Renal cortical epithelial cell (primary cell): ENCODE data around the gene THSD4. TPM values are rescaled to one million over a fixed set of nuclear protein-coding genes. Genes with fewer than 3 reads are reported as not detected.
"Not testable (repeated sequence)": the region's sequence is repeated elsewhere in the genome, so short reads cannot be mapped to it uniquely, and the experiment has no call there.

Source experiments
- DNase-seq: peaks from one replicate; pipeline ENCODE4 v3.0.0-alpha.2; 2011; ENCODE audit warnings: low read depth
- total RNA-seq: library from RNA; depleted of rRNA; stranded (reverse); fragments of >200 nt; gene quantifications from 2 replicates; pipeline ENCODE4 v1.2.3, GENCODE V29; 2014

The THSD4 gene
- total RNA-seq, 1 donor from 2014 or later, result 58.6 TPM

DNA sequence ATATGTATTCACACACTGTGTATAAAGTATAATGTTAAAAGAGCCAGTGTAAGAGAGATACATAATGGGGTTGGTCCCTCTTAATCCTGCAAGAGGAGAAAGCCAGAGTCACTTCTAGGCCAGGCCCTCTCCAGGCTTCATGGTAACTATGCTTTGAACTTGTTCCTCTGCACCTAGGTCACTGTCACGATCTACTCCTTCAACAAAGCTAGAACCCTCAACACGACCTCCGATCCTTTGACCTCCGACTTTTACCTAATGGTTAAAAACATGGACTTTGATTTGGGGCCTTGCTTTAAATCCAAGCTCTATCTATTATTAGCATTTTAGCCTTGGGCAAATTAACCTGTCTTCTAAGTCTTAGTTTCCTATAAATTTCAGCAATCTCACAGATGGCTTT, 541.2 kb downstream of the THSD4 start:
- no peak for DNase-seq

DNA sequence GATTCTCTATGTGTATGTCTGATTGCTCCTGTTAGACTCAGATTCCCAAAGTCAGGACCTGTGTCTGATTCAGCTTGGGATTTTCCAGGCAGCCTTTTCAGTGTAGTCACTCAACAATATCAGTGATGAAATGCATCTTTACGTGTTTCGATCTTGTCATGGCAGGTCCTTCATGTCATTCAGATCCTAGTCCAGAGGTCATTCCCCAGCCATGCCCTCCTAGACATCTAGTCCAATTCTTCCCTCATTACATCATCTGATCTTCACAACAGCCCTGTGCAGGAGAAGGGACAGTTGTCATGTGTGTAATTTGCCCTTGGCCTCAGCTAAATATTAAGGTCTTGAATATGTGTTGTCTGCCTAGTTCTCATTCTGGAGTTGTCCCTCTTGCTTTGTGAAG, 541.9 kb downstream of the THSD4 start:
- DNase-seq, result no peak

DNA sequence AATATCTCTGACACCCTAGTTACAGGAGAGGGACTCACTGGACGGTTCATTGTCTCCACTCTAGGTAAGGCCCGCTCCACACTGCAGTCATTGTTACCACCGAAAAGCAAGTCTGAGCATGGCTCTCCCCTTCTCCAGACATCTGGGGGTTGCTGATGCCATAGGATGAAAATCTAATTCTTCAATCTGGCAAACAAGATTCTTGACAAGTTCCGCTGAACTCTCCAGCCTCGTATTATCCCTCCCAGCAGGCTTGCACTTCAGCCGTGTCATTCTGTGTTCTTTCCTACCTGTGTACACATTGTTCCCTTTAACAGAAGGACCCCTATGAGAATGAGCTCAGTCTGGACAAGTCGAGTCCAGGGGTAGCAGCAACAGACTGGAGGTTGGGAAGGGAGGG, 542.8 kb downstream of the THSD4 start:
- DNase-seq, result no peak

DNA sequence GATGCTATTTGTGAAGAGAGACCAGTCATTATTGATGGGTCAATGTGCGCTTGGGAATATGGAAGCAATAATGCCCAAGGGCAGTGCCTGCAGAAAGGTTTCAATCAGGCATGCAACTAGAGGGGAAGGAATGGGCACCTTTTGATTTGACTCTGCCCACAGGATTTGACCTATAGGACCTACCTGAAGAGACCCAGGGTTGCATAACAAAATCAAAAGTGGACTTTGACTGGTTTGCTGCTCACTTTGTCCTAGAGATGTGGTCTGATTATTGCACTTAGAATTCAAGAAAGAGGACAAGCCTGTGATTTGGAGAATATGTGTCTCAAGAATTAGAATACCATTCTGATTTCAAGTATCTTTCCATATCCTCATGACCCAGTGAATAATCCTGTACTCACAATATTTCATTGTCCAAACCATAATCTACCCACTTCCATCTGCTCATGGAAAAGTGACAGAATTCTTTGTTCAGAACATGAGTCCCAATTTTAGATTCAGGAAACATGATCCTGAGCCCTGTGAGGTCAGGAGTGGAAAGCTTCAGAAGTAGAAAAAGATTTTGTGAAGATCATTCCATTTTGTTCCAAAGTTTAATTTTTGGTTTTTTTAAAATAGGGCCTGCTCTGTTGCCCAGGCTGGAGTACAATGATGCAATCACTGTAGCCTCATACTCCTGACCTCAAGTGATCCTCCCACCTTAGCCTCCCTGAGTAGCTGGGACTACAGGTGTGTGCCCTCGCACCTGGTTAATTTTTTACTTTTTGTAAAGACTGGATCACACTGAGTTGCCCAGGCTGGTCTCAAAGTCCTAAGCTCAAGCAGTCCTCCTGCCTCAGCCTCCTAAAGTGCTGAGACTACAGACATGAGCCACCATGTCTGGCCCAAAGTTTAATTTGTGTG, 543.8 kb downstream of the THSD4 start:
- DNase-seq, result no peak

DNA sequence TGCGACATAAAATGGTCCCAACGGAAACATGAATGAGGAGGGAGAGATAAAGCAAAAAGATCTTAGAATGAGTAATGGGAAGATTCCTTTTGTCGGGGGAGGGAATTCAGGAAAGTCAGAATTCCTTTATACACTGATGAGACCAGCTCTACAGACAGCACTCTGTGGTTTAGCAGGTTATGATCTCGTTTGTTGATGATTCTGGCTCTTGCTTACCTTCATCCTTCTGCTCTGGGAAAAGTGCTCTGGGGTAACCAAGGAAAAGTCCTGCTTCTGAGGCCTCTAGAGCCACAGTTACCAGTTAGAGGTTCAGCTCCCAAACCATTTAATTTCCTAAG, 544.4 kb downstream of the THSD4 start:
- DNase-seq, result peak; percentile 18

DNA sequence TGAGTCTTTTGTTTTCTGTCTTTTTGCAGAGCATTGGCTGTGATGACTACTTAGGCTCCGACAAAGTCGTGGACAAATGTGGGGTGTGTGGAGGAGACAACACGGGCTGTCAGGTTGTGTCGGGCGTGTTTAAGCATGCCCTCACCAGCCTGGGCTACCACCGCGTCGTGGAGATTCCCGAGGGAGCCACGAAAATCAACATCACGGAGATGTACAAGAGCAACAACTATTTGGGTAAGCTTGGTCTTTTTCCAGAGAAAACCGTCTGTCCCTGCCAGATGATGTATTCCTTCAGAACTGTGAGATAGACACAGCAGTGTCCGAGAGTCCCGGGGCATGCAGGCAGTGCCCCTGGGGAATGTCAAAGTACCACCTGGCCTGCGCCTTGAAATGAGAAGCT, 545.2 kb downstream of the THSD4 start:
- DNase-seq, result no peak

DNA sequence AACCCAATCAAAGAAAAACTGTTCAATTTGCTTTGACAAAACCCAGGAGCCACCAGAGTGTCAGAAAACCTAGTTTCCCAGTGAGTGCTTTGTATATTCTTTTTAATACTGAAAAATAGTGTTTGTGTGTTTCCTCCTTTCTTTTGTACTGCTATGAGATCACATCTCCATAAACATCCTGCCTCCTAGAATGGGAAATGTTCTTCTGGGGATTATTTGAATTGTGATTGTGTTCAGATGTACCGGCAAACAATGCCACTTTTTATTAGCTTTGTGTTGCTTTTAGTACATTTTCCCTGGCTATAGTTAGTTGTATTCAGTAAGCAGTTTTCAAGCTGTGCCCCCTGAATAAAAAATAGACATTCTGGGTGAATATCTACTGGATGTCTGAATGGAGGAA, 547.0 kb downstream of the THSD4 start:
- no peak for DNase-seq

DNA sequence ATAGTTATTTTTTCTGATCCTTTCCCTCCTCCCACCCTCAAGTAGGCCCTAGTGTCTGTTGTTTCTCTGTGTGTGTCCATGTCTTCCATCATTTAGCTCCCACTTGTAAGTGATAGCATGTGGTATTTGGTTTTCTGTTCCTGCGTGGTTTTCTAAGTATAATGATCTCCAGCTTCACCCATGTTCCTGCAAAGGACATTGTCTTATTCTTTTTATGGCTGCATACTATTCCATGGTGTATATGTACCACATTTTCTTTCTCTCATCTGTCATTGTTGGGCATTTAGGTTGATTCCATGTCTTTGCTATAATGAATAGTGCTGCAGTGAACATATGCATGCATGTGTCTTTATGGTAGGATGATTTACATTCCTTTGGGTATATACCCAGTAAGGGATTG, 549.4 kb downstream of the THSD4 start:
- DNase-seq, result no peak

DNA sequence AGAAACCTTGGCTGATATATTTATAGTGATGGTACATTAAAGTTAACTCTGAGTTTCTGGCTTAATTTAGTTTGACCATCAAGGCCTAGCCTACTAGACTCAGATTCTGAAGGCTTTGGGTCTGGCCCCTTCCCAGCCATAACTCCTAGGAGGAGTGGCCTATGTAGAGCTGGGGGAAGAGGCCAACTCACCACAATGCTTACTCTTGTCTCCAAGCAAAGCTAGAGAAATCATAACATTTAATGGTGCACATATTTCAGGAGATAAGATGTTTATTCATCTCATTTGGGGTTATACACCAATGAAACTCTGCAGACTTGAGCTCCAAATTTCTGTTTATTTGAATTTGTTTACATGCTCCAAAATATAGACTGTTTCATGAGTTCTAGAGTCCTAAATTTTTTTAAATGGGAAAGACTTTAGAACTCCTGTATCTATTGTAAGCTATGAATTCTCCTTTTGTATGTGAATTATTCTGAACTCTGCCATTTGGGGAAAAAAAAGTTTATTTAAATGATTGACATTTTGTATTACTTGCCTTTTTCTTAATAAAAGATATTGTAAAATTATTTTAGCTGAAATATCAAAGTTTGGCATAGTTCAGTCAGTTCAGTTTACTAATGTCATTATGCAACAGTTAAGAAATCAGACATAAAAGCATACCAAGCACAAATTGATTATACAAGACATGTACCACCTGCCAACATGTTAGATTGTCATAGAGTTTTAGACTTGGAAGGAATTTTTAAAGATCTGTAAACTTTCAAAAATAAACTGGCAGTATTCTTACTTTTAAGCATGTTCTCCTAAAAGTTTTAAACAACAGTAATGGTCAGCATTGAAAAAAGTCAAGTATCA, 551.7 kb downstream of the THSD4 start:
- DNase-seq, result no peak

DNA sequence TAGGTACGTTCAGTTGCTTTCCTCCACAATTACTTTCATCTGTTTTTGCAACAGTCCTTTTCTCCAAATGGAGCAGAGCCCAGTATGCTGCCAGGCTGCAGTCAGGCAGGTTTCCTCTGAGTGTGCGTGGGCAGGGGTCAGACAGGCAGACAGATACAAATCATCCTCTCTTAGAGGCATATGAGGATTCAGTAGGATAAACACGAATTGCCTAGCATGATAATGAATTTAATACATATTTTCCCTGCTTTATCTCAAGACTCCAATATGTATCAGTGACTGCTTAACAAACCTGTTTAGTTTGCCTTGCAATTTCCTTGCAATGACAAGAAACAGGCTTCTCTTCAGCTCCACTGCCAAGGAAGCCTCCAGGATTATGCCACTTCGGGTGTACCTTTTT, 554.4 kb downstream of the THSD4 start:
- DNase-seq, result no peak

DNA sequence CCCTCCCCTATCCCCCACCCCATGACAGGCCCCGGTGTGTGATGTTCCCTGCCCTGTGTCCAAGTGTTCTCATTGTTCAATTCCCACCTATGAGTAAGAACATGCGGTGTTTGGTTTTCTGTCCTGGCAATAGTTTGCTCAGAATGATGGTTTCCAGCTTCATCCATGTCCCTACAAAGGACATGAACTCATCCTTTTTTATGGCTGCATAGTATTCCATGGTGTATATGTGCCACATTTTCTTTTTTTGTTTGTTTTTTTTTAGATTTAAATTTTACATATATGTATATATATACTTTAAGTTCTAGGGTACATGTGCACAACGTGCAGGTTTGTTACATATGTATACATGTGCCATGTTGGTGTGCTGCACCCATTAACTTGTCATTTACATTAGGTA, 555.0 kb downstream of the THSD4 start:
- DNase-seq, result not testable (repeated sequence)

DNA sequence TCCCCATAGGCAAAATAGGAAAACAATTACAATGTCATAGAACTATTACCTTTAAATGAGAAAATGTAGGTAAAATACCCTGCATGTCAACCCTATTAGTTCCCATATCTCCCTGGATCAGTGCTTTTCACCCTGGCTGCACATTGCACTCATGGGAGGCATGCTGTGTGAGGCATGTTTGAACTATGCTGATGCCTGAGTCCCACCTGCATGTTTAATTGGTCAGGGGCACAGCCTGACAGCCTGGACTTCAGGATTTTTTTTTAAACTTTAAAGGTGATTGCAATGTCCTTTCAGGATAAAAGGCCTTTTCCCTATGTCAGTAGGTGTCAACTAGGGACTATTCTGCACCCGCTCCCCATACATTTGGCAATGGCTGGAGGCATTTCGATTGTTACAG, 559.1 kb downstream of the THSD4 start:
- DNase-seq, result no peak

DNA sequence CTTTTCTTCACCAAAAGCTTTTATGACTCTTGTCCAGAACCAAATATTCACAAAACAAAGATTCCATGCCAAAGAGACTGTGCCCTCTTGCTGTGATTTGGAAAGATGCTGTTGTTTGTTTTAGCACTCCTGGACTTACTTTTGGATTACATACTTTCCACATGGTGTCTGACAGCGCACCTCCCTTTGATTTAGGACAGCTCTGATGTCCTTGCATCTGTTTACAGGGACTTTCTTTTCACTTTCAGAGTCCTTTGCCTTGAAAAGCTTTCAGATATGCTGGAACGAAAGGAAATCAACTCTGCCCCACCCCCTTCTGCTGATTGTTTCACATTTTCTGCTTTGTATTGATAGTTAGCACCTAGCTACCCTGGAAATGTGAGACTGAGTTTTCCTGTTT, 562.1 kb downstream of the THSD4 start:
- no peak for DNase-seq

DNA sequence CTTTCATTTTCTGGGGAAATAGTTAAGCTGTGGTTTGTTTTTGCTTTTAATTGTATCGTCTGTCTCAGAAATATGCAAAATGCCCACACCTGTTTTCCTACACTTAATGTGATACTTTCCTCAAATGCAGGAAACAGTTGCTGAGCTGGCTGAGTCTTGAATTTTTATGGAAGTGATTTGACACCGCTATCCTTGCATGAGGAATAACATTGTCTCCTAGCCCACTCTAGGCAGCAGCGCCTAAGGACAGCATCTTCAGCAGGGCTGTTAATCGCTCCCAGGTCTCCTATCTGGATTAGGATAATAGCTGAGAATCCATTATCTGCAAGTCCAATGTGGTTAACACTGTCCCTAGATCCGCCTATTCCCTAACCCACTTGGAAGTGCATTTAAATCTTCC, 562.5 kb downstream of the THSD4 start:
- no peak for DNase-seq

DNA sequence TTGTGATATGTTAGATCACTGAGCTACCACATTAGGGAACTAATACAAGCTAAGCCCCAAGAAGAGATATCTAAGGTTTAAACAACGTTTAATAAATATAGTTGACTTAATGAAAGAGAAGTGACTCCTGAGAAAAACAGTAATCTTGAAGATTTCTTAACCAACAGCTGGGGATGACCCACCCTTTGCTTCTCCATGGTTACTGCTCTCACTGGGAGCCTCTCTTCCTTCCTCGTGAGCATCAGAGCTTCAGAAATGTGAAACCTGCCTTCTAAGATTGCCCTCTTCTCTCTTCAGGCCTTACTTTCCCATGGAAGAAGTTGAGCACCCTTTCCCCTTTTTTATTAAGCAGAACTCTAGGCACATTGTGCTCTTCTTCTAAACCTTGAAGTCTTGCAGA, 562.9 kb downstream of the THSD4 start:
- DNase-seq, result no peak

DNA sequence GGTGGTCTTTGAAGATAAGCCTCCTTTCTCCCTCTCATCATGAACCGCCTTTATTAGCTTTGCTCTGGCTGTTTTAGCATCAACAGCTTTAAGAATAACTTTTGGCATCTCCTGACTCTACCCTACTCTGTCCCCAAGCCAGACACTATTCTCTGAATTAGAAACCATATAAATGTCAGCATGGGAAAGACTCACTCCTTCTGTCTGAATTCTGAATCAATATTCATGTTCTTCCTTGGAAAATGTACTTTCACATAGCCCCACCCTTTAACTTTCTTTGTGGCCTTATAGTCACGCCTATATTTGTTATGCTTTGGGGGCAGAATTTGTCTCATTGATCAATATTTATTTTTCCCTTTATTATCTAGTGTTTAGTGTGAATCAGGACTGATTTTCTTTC, 563.3 kb downstream of the THSD4 start:
- no peak for DNase-seq

DNA sequence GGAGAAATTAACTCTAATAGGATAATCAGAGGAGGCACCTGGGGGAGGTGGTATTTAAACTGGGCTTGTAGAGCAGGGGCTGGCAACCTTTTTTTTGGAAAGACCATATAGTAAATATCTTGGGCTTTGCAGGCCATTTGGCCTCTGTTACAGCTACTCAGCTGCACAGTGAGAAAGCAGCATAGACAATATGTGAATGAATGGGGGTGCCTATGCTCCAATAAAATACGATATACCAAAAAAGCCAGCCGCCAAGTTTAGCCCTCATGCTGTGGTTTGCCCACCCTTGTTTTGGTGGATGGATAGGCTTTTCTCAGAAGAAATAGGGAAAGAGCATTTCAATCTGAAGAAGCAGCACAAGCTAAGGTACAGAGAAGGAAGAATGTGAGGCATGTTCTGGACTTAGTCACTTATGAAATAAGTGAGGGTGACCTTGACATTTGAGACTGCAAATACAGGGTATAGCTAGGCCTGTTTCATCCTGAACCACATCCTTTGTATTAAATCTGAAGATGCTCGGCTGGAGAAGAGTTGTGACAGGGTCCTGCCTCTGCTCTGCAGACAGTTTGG, 564.0 kb downstream of the THSD4 start:
- DNase-seq, result no peak

DNA sequence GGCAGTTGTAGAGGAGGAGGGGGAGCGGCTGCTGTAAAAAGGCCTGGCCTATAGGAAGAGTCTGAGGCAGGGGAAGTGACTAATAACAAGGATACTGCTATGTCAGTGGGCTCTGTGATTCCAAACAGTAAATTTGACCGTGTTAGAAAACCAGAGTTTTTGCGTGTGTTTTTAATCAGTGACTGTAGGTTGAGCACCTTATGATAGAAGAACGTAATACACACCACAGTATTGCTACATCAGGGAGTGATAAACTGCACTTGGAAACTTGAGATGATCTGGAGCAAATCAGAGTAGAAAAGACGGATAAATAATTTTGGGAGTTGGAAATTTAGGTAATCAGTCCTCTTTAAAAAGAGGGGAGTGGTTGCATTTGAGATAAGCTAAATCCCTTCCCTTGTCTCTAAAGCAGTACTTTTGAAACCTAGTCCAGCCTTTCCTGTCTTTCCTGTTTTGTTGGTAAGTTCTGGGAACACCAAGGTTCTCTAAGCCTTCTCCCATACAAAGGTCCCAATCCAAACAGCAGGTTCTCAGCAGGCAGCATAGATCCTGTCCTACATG, 564.6 kb downstream of the THSD4 start:
- no peak for DNase-seq

DNA sequence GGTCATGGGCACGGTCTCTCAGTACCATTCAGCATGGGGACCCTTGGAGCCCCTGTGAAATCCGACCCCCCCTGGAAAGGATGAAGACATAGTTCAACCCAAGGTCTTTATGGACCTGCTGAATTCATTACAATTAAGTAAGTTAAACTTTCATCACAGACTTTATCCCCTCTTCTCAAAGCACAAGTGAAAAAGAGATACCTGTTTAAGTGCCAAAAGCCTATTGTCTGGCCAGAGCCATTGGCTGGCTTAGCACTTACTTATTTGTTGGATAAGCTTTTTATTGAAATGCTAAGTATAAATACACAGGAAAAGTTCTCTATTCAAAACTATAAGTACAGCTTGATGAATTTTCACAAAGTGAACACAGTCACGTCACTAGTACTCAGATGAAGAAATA, 566.7 kb downstream of the THSD4 start:
- DNase-seq, result no peak

DNA sequence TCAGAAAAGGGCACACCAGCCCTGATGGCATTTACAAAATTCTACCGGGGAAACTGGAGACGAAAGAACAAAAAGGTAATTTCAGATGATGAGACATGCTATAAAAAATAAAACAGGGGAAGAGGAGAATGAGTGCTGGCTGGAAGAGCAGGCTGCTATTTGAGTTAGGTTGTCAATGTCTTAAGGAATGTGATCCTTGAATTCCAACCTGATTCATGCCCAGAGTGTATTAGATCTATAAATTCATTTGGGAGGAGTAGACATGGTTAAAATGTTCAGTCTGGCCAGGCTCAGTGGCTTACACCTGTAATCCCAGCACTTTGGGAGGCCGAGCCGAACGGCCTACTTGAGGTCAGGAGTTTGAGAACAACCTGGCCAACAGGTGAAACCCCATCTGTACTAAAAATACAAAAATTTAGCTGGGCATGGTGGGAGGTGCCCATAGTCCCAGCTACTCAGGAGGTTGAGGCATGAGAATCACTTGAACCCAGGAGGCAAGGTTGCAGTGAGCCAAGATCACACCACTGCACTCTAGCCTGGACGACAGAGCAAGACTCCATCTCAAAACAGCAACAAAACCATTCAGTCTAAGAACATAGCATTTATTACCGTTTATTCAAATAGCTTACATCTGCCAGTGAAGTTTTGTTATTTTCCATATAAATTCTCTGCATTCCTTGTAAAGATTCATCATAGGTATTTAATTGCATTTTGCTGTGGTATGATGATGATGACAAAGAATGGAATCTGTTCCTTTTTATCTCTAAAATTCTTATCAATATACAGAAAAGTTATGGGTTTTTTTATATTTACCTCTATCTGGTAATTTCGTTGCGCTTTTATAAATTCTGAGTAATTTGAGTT, 568.4 kb downstream of the THSD4 start:
- DNase-seq, result no peak

DNA sequence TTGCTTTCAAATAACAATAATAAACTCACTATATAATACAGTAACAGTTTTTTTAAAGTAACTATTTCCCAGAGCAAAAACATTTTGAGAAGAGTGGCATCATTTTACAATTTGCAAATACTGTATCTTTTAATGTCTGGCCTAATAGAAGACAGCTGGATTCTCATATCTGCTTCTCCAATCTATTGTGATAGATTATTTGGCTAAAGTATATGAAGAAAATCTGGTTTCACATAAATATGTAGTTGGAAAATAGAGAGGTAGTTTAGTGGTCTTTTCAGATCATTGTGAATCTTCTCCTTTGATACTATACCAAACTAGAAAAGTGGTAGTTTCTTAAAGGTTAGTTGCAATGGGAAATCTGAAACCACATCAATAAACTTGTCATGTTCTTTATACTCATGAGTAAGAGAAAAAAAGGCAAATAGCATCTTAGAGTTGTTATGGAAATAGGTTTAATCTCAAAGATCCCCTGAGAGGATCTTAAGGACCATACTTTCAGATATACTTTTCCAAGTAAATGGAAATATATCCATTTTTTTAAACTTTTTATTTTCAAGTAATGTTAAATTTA, 570.2 kb downstream of the THSD4 start:
- no peak for DNase-seq
